ENCODE results near the gene SLC17A8.
"Not testable (repeated sequence)": the region's sequence is repeated elsewhere in the genome, so short reads cannot be mapped to it uniquely, and the experiment has no call there.

Gene SLC17A8

DNA sequence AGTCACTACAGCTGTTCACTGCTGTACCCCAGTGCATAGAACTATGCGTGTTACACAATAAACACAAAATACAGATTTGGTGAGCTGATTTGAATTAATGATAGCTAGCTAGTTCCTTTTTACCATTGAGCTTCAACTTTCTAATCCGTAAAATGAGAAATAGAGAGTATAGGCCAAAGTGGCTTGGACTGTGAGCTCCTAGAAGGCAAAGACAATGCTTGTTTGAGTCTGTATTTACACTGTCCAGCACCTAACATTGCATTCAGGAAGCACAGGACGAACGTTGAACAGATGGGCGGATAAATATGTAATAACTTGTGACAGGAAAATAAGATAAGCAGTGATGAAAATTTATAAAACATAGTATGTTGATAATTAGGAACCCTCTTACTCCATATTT lies 31.5 kb downstream of the SLC17A8 start:
- Mint-ChIP-seq H3K36me3 (no peaks in the 10 kb centered on the region), H3K4me3 (no peak overlapping the region), H3K9me3 (no peaks in the 10 kb centered on the region), H3K27ac (no peak overlapping the region), H3K27me3 (no peaks in the 10 kb centered on the region), H3K4me1 (no peaks in the 10 kb centered on the region)
- ATAC-seq, result no peak

DNA sequence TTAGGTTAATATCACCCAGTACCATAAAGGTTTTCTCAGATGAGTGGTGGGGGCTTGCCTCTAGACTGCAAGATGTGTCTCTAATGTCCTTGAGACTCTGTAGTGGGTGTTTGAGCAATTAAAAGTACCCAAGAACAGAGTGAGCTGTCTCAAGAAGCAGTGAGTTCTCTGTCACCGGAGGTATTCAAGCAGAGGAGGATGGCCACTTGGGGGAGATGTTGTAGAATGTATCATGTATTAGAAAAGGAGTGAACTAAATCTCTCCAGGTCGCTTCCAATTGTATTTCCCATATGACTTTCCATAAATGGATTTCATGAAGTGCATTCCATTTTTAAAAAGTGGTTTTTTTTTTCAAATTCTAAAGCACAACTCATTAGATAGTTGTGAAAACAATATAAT lies 35.0 kb downstream of the SLC17A8 start:
- no peak for ATAC-seq
- Mint-ChIP-seq H3K9me3 (no peaks in the 10 kb centered on the region), H3K27me3 (no peaks in the 10 kb centered on the region), H3K36me3 (no peaks in the 10 kb centered on the region), H3K4me3 (no peak overlapping the region), H3K27ac (no peak overlapping the region), H3K4me1 (no peaks in the 10 kb centered on the region)

DNA sequence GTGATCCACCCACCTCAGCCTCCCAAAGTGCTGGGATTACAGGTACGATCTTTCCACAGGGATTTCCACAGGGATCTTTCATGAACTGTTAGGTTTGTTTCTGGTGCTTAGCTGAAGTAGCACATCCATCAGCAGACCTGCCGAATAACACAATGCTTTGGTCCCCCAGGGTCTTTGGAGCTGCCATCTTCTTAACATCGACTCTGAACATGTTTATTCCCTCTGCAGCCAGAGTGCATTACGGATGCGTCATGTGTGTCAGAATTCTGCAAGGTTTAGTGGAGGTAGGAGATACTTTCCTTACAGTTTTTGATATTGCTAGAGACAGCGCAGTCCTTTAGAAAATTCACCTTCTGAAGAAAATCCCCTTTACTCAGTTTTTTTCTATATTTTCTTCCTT lies 36.3 kb downstream of the SLC17A8 start:
- Mint-ChIP-seq H3K27me3 (no peaks in the 10 kb centered on the region), H3K4me1 (no peaks in the 10 kb centered on the region), H3K4me3 (no peak overlapping the region), H3K36me3 (no peaks in the 10 kb centered on the region), H3K9me3 (no peaks in the 10 kb centered on the region), H3K27ac (no peak overlapping the region)
- ATAC-seq, result no peak

DNA sequence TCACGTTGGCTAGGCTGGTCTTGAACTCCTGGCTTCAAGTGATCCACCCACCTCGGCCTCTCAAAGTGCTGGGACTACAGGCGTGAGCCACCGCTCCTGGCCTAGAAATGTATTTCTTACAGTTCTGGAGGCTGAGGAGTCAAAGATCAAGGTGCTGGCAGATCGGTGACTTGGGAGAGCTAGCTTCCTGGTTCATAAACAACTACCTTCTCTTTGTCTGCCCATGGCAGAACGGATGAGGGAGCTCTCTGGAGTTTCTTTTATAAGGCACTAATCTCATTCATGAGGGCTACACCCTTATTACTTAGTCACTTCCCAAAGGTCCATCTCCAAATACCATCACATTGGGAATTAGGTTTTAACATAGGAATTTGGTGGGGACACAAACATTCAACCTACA lies 38.9 kb downstream of the SLC17A8 start:
- Mint-ChIP-seq H3K4me1 (no peaks in the 10 kb centered on the region), H3K4me3 (no peak overlapping the region), H3K9me3 (peaks cover 3% of the 10 kb centered on the region), H3K27ac (no peak overlapping the region), H3K36me3 (no peaks in the 10 kb centered on the region), H3K27me3 (no peaks in the 10 kb centered on the region)
- no peak for ATAC-seq

DNA sequence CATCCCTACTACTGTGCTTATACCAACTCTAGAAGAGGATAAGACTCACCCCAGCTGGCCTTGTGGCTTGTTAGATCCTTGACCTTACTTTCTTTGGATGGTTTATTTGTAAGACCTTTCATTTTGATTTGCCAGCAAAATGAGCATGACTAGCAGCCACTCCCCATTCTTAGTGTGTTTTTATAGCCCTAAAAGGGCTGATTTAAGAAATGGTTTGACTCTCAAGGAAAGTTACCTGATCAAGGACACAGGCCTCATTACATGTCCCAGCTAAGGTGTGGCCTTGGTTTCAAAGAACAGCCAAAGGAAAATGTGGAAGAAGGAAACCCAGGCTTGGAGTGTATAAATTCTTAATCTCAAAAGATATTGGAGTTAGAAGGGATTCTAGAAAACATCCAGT lies 41.4 kb downstream of the SLC17A8 start:
- ATAC-seq, result no peak
- H3K4me1 Mint-ChIP-seq, result no peaks in the 10 kb centered on the region
- no peak overlapping the region for H3K4me3 Mint-ChIP-seq
- no peaks in the 10 kb centered on the region for H3K27me3 Mint-ChIP-seq
- H3K9me3 Mint-ChIP-seq, result peaks cover 3% of the 10 kb centered on the region
- no peaks in the 10 kb centered on the region for H3K36me3 Mint-ChIP-seq
- no peak overlapping the region for H3K27ac Mint-ChIP-seq

DNA sequence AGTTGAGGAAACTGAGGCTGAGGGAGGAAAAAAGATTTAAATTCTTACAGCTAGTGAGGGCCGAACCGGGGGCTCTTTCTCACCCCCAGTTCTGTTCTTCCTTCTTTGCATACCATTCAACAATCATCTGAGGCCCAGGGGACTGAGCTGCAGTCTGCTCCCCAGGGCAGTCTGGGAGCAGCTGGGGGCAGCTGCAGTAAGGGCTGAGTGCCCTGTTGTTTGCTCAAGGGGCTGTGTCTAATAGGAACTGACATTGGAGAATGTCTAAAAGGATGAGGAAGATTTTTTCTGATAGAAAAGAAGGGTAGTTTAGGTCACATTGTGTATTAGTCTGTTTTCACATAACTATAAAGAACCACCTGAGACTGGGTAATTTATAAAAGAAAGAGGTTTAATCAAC lies 42.2 kb downstream of the SLC17A8 start:
- ATAC-seq, result no peak
- H3K4me3 Mint-ChIP-seq, result no peak overlapping the region
- H3K9me3 Mint-ChIP-seq, result peaks cover 3% of the 10 kb centered on the region
- no peaks in the 10 kb centered on the region for H3K27me3 Mint-ChIP-seq
- no peaks in the 10 kb centered on the region for H3K36me3 Mint-ChIP-seq
- H3K4me1 Mint-ChIP-seq, result no peaks in the 10 kb centered on the region
- H3K27ac Mint-ChIP-seq, result no peak overlapping the region

DNA sequence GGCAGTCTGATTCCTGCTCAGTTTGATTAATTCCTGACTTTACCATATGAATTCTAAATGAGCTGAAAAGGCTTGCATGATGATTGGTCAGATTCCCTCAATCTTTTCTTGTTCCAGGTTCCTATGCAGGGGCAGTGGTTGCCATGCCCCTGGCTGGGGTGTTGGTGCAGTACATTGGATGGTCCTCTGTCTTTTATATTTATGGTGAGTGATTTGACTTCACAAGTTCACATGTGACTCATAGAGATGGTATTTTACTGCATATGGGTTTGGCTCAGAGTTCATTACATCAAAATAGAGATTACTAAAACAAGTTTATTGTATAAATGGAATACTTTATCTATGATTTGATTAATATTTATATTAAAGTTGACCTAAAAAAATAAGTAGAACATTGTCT lies 44.8 kb downstream of the SLC17A8 start:
- H3K27me3 Mint-ChIP-seq, result no peaks in the 10 kb centered on the region
- H3K9me3 Mint-ChIP-seq, result peaks cover 3% of the 10 kb centered on the region
- no peak for ATAC-seq
- no peaks in the 10 kb centered on the region for H3K36me3 Mint-ChIP-seq
- no peaks in the 10 kb centered on the region for H3K4me1 Mint-ChIP-seq
- no peak overlapping the region for H3K27ac Mint-ChIP-seq
- H3K4me3 Mint-ChIP-seq, result no peak overlapping the region

DNA sequence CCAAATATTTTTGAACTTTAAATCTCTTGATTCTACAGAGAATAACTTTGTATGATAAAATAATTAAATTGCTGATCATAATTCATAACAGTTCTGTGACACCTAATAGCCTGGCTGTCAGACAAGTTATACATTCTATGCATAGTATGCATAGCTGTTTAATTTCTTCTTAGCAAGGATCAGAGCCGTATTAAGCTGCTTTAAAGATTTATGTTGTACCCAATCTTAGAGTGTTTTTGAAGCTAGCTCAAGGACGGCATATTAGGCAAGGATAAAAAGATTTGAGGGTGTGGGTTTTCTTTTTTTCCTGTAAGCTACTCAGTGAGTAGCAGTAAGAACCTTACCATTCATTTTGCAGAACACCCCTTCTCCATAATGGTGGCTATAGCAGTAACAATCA lies 45.9 kb downstream of the SLC17A8 start:
- H3K9me3 Mint-ChIP-seq, result peaks cover 3% of the 10 kb centered on the region
- H3K27ac Mint-ChIP-seq, result no peak overlapping the region
- H3K4me3 Mint-ChIP-seq, result no peak overlapping the region
- no peak for ATAC-seq
- H3K27me3 Mint-ChIP-seq, result no peaks in the 10 kb centered on the region
- no peaks in the 10 kb centered on the region for H3K4me1 Mint-ChIP-seq
- no peaks in the 10 kb centered on the region for H3K36me3 Mint-ChIP-seq

DNA sequence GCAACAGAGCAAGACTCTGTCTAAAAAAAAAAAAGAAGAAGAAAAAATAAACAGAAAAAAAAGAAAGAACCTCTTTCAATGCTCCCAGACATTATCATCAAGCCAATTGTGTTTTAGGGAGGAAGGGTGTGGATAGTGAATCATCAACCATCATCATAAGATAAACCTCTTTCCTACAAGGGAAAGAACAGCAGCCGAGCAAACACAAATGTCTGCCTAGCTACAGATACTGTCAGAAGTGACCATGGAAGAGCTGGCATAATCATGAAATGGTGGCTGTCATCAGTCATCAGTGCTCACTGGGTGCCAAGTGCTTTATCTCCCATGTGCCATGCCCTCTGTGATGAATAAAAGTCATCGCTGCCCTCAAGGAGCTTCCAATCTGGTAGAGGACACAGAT lies 46.6 kb downstream of the SLC17A8 start:
- Mint-ChIP-seq H3K4me1 (no peaks in the 10 kb centered on the region), H3K27ac (no peak overlapping the region), H3K27me3 (no peaks in the 10 kb centered on the region), H3K9me3 (peaks cover 3% of the 10 kb centered on the region), H3K36me3 (no peaks in the 10 kb centered on the region), H3K4me3 (no peak overlapping the region)
- ATAC-seq, result no peak

DNA sequence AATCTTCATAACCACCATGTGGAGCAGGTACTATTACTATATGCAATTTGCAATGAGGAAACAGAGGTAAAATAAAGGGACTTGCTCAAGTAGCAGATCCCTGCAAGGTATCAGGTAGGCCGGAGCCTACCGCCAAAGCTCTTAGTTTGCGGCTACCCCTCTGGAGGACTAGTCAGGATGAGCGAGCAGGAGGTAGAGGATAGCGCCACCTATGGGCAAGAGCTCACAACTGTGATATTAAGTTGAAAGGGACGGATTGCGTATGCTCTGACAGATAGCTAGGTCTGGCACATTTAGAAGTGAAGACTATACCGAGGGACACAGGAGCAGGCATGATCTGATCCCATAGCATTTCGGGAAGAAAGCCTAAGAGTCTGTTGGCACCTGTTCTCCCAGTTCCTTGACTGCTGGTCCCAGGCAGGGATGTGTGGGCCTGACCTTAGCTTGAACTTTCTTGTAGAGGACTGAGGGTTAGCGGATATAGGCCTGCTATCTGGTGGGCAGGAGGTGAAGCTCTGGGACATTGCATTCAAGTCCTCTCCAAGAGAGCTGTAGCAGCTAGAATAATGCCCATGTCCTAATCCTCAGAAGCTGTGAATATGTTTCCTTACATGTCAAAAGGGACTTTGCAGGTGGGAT lies 48.0 kb downstream of the SLC17A8 start:
- no peaks in the 10 kb centered on the region for H3K4me1 Mint-ChIP-seq
- peak; percentile 24 for ATAC-seq
- H3K27me3 Mint-ChIP-seq, result peaks cover 10% of the 10 kb centered on the region
- H3K9me3 Mint-ChIP-seq, result no peaks in the 10 kb centered on the region
- no peak overlapping the region for H3K27ac Mint-ChIP-seq
- H3K36me3 Mint-ChIP-seq, result no peaks in the 10 kb centered on the region
- H3K4me3 Mint-ChIP-seq, result no peak overlapping the region

DNA sequence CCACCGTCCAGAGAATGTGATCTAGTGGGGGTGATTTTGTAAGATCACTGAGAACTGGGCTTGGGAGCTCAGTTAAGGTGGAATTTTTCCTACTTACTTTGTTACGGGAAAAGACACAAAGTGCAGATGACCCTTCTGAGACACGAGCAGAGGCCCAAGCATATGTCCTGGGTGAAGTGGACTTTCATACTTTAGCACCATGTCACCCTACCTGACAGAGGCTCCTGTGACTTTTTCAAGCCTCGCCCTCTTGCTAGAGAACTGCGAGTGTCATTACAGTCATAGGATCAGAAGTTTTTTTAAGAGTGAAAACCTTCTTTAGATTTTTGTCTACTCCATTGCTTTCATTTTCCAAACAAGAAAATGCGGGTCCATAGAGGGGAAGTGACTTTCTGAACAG lies 56.1 kb downstream of the SLC17A8 start:
- no peak for ATAC-seq
- H3K9me3 Mint-ChIP-seq, result no peaks in the 10 kb centered on the region
- no peaks in the 10 kb centered on the region for H3K4me1 Mint-ChIP-seq
- H3K27me3 Mint-ChIP-seq, result peaks cover 14% of the 10 kb centered on the region
- H3K27ac Mint-ChIP-seq, result no peak overlapping the region
- no peaks in the 10 kb centered on the region for H3K36me3 Mint-ChIP-seq
- no peak overlapping the region for H3K4me3 Mint-ChIP-seq

DNA sequence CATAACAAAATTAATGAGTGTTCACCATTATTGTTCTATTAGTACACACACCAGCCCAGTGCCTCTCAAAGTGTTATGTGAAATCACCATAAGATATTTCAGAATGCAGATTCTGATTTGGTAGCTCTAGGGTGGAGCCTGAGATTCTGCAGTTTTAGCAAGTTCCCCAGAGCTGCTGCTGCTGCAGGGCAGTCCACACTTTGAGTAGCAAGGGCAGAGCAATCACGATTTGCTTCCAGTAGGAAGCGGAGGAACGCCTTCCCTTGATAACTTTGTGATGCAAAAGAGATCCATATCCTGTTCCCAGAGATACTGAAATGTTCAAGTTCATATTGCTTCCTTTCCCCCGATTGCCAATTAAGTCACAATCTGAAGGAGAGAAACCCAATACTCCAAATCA lies 57.9 kb downstream of the SLC17A8 start:
- ATAC-seq, result no peak
- H3K27me3 Mint-ChIP-seq, result peaks cover 6% of the 10 kb centered on the region
- H3K9me3 Mint-ChIP-seq, result no peaks in the 10 kb centered on the region
- no peak overlapping the region for H3K4me3 Mint-ChIP-seq
- H3K27ac Mint-ChIP-seq, result no peak overlapping the region
- no peaks in the 10 kb centered on the region for H3K36me3 Mint-ChIP-seq
- H3K4me1 Mint-ChIP-seq, result no peaks in the 10 kb centered on the region

DNA sequence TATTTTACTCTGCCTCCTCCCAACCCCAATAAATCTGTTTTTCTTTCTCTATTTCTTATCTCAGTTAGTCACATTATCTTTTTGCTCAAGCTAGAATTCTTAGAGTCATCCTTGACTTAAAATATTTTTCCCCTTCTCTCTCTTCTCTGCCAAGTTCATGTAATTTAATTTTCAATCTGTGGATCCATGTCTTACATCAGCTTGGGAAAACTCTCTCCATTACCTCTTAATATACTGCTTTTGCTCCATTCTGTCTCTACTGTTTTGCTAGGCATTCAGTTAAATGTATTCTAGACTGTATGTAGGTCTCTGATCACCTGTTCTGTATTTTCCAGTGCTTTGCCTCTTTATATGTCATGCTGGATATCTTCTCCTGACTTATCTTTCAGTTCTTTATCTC lies 65.8 kb downstream of the SLC17A8 start:
- Mint-ChIP-seq H3K4me3 (no peak overlapping the region), H3K4me1 (no peaks in the 10 kb centered on the region), H3K36me3 (no peaks in the 10 kb centered on the region), H3K27me3 (no peaks in the 10 kb centered on the region), H3K9me3 (peaks cover 6% of the 10 kb centered on the region), H3K27ac (no peak overlapping the region)
- no peak for ATAC-seq

DNA sequence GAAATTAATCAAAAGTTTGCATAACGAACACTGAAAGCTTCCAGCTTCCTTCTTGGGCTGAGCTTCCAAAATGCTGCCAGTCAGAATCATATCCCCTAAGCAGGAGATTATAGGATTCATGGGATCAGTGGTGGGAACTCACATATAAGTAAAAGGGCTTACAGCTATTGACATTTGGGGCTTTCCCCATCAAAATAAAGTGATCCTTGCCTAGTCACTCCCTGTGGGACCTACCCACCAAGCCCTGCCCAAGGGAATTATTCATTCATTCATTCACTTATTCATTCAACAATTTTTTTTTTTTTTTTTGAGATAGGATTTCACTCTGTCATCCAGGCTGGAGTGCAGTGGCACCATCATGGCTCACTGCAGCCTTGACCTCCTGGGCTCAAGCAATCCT lies 69.3 kb downstream of the SLC17A8 start:
- H3K36me3 Mint-ChIP-seq, result no peaks in the 10 kb centered on the region

DNA sequence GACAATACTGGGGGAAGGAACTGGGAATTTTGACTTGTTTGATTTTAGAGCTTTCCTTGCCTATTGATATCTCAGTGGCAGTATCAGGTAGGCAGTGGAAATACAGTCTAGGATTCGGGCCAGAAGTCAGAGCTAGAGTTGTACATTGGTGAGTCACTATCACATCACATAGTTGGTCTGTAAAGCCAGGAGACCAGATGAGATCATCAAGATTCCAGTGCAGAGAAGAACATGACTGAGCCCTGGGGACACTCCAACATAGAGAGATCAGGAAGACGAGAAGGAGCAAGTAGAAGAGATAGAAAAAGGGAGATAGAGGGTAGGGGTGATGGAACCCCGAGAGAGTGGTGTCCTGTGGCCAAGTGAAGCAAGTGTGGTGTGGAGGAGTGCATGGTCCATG lies 70.2 kb downstream of the SLC17A8 start:
- no peaks in the 10 kb centered on the region for H3K36me3 Mint-ChIP-seq
- H3K9me3 Mint-ChIP-seq, result peaks cover 9% of the 10 kb centered on the region
- H3K27me3 Mint-ChIP-seq, result no peaks in the 10 kb centered on the region
- H3K4me3 Mint-ChIP-seq, result no peak overlapping the region
- no peak for ATAC-seq
- no peak overlapping the region for H3K27ac Mint-ChIP-seq
- H3K4me1 Mint-ChIP-seq, result no peaks in the 10 kb centered on the region

More for the DNA sequence above, 69.3 kb downstream of the SLC17A8 start:
- no peak for ATAC-seq
- H3K4me1 Mint-ChIP-seq, result no peaks in the 10 kb centered on the region
- H3K9me3 Mint-ChIP-seq, result peaks cover 9% of the 10 kb centered on the region
- H3K27ac Mint-ChIP-seq, result no peak overlapping the region
- no peak overlapping the region for H3K4me3 Mint-ChIP-seq
- no peaks in the 10 kb centered on the region for H3K27me3 Mint-ChIP-seq

DNA sequence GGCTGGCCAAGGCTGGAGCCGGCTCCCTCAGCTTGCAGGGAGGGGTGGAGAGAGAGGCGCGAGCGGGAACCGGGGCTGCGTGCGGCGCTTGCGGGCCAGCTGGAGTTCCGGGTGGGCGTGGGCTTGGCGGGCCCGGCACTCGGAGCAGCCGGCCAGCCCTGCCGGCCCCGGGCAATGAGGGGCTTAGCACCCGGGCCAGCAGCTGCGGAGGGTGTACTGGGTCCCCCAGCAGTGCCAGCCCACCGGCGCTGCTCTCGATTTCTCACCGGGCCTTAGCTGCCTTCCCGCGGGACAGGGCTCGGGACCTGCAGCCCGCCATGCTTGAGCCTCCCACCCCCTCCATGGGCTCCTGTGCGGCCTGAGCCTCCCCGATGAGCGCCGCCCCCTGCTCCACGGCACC lies 73.4 kb downstream of the SLC17A8 start:
- not testable (repeated sequence) for H3K27me3 Mint-ChIP-seq, H3K27ac Mint-ChIP-seq, ATAC-seq, H3K9me3 Mint-ChIP-seq, H3K4me3 Mint-ChIP-seq, H3K36me3 Mint-ChIP-seq, H3K4me1 Mint-ChIP-seq

DNA sequence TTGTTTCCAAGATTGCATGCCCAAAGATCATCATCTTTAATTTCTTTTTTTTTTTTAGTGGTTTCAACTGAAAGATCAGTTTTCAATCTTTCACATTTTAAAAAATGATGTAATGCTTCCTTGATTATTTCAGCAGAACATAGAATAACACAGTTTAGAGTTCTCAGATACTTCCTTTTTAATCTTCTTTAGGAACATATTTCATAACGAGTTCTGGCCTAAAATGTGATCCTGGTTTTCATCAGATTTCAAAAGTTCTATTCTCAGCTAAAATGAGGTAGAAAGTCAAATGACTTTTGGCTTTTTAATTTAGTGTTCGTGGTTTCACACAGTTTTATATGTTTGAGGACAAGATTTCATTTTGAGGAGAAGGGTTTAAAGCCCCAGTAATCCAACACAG lies 76.8 kb downstream of the SLC17A8 start:
- Mint-ChIP-seq H3K27me3 (no peaks in the 10 kb centered on the region), H3K4me3 (no peak overlapping the region), H3K27ac (no peak overlapping the region), H3K4me1 (no peaks in the 10 kb centered on the region), H3K9me3 (peaks cover 3% of the 10 kb centered on the region), H3K36me3 (no peaks in the 10 kb centered on the region)
- no peak for ATAC-seq

Data from stimulated activated memory B cell treated with anti-CD40 and anti-IgM and Interleukin-4, amounts not matched to agents 10 μg/mL and 1 μg/mL and 100 μg/mL, for 72 hours (primary cell).